HG03045 (cell line): ENCODE data around the gene PRKCA.

Experiments used
- ATAC-seq: cut with Tn5 transposase; IDR thresholded peaks from one replicate; pipeline ENCODE4 v1.9.1; 2021; ENCODE audit warnings: mild to moderate bottlenecking, moderate library complexity; ENCODE audit not compliant: unreplicated experiment

The PRKCA gene

DNA sequence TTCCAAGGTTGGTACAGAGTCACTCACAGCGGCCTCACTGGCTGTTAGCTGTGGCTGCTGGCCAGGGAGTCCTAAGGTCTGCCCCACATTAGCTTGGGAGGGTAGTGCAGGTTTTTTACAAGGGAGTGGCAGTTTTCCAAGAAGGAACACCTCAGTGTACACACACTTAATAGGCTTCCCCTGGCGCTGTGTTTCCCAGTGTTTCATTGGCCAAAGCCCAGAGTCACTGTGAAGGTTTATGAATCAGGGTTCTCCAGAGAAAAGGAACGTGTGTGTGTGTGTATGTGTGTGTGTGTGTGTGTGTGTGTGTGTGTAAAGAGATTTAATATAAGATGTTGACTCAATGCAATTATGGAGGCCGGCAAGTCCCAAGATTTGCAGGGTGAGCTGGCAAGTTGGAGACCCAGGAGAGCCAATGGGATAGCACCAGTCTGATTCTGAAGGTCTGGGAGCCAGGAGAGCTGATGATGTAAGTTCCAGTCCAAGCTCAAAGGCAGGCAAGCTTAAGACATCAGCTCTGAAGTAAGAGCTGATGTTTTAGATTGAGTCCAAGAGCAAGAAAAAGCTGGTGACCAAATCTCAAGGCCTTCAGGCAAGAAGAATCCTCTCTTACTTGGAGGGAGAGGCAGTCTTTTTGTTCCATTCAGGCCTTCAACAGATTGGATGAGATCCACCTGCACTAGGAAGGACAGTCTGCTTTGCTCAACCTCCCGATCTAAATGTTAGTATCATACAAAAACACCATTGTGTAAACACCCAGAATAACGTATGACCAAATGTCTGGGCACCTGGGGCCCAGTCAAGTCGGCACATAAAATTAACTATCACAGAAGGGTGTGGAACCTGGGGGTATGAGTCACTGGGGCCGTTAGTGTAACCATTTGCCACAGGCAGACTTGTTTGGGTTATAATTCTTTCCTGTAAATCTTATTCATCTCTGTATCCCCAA is 206.8 kb downstream of the PRKCA start:
- no peak for ATAC-seq

GRCh38 chr17:66509926-66510325 is 207.5 kb downstream of the PRKCA start:
- ATAC-seq, result no peak

GRCh38 chr17:66511135-66511534 is 208.7 kb downstream of the PRKCA start:
- ATAC-seq, result no peak

DNA sequence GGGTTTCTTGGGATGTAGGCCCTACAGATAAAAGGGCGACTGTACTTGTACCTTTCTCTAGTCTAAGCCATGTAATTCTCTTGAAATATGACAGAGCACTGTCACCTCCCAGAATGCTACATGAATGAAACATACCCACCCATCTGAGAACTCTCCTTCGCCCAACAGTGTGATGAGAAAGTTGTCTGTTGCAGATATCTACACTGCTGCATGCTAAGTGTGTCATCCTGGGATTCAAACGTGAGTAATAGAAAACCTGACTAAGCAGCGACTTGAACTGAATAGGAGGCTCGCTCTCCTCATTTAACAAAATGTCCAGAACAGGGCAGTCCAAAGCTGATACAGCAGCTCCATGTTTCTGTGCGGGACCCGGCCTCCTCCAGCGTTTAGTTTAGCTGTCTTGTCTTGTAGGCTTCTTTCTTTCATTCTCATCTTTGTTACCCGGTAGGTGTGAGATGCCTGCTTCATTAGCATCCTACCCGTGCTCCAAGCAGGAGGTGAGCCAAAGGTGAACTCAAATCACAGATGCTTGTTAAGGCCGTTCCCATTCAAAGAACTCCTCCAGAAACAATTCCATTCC is 211.9 kb downstream of the PRKCA start:
- no peak for ATAC-seq

- no peak for ATAC-seq
These were observed 213.6 kb downstream of the PRKCA start for GRCh38 chr17:66515974-66516373.

- no peak for ATAC-seq
These were observed 215.1 kb downstream of the PRKCA start for GRCh38 chr17:66517336-66518009.

- no peak for ATAC-seq
These were observed 215.7 kb downstream of the PRKCA start for GRCh38 chr17:66518108-66518507.

DNA sequence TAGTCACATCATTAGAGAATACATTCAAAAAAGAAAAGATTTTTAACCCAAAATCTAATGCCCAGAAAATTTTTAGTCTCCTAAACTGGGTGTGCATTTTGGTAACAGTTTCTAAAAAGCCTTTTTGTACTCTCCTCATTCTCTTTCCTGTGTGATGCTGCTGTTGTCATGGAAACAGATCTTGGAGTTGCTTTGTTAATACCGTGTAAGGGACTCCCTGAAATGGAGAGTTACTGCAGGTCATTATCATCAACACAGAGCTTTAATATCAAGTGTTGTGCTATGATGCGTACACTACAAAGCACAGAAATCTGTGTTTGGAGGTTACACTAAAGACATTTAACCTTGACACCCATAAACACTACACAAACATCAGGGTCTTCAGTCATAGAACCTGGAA is 216.3 kb downstream of the PRKCA start:
- no peak for ATAC-seq

DNA sequence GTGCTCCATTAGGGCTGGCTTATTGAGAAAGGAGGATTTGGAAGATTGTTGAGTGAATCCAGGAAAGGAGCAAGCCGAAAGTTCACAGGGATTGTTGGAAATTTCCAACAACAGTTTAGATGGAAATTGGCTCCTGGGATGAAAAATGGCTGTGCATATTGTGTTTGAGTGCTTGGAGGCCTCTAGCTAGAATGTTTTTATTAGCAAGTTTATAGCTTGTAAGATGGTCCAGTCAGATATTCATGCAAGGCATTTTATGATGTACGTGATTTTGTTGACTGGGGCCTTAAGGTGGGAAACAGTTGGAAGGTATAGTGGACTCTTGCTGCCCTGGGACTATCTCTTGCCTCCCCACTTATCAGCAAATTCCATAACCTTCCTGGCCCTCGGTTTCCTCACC is 216.7 kb downstream of the PRKCA start:
- ATAC-seq, result no peak

DNA sequence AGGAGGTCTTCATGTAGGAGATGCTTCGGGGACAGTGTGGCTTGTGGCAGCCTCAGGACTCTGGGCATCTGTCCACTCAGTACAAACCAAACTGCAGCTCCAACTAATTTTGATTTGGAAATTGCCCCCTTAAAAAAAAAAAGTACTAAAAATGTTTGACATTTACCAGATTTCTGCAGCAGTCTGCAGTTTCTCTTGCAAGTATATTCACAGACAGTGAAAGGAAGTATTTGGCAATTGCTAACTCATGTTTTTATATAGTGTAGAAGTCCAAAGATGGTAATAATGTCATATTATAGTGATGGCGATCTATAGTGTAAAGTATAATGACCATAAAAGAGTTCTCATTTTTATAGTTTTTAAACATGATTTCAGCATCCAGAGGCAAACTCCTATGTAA is 218.6 kb downstream of the PRKCA start:
- ATAC-seq, result no peak

DNA sequence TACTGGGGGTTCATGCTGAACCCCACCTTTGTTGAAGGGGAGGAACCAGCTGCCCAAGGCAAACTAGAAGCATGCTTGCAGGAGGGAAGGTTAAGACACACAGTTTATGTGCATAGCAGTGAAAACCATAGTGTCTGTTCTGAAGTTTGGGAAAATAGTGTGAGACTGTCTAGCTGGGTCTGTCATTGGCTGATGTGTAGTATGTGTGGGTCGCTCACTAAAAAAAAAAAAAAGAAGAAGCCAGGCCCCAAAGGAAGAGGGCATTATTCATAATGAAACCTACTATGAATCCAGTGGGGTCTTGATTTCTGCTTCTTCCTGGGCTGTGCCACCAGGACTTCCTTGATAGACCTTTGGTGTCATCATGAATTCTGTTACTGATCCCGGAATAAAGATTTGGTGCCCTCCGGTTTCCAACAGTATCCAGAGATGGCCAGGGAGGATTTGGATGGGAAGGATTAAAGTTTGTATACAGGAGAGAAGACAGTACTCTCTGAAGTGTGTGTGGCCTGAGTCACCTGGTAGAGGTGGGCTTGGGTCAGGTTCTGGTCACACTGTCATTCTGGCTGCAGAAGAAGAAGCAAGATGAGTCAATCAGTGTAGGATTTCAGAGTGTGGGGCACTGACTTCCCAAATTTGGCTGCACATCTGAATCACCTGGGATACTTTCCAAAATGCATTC is 220.3 kb downstream of the PRKCA start:
- no peak for ATAC-seq

DNA sequence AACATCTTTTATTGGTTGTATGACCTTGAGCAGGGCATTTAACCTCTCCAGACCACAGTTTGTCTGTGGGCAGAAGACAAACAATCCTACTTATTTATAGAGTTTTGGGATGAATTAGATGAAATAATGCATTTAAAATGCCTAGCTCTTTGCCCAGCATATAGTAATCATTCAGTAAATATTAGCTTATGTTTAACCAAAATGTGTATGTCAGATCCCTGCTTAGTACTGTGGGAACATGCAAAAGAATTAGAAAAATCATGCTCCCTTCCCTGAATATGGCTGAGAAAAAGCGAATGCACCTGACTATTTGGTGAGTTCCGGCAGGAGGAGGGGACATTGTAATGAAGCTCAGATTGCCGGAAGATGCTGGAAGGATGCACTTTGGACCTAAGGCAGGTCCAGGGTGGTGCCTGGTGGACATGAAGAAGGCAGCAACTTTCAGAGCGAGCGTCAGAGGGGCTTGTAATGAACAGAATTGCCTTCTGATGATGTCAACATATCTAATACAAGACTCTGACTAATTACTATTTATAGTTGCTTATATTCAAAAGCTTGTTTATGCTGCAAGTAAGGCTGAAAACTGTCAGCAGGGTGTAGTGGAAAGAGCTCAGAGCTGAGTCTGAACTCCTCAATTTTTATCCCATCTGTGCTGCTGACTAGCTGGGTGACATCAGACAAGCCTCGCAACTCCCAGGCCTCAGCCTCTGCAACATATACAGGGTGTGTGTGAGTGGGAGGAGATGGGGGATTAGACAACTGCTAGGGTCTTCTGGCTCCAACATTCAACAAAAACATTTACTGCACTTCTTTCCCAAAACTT is 221.2 kb downstream of the PRKCA start:
- no peak for ATAC-seq

- no peak for ATAC-seq
These were observed 222.5 kb downstream of the PRKCA start for GRCh38 chr17:66524877-66525276.

GRCh38 chr17:66525338-66525737 is 222.9 kb downstream of the PRKCA start:
- no peak for ATAC-seq

GRCh38 chr17:66526827-66527226 is 224.4 kb downstream of the PRKCA start:
- no peak for ATAC-seq

DNA sequence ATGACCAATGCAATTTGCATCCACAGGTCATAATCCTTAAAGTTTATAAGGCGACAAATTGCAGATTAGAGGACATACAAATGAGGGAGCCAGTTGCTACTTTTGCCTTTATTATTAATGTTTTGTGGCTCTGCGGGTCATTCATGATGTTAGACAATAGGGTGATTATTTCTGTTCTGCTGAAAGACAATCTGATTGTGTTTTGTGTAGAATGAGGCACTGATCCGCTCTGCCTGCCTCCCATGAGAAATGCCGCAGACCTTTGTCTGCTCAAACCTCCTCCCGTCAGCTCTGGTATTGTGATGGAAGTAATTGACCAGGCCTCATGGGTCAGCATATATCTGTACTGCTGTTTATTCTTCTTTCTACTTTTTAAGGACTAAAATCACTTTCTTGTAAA is 224.9 kb downstream of the PRKCA start:
- ATAC-seq, result no peak

- ATAC-seq, result no peak
These were observed 229.5 kb downstream of the PRKCA start for GRCh38 chr17:66531851-66532295.

- no peak for ATAC-seq
These were observed 231.2 kb downstream of the PRKCA start for GRCh38 chr17:66533572-66533971.

DNA sequence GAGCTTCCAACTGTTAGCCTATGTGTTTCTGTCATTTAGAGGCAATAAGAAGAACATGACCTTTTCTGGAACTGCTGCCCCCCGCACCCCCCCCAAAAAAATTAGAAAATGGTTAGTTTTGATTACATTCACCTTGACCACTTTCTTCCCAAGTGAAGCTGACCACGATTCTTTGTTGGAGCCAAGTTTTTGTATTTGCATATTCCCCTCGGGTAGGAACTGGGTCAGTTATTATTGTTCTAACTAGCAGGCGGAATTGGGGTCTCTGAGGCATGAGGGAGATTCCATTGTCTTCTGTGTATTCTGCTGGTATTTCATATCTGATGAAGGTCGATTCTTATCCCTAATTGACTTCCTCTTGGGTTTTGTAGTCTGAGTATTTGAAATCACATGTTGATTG is 231.6 kb downstream of the PRKCA start:
- no peak for ATAC-seq

DNA sequence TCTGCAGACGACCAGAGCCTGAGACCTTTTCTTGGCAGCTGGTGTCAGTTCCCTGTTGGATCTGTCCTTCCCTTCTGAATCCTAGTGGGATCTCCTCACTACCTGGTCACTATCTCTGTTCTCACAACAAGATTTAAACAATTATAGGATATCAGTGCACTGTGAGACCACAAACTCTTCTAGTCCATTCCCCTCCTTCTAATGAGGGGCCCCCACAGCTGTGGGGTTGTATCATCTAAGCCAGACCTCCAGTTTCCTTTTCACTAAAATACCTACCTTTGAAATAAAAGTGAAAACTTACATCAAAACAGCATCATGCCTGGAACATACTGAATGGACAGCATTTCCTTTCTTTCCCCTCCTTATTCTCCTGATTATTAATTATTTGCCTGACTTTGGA is 233.2 kb downstream of the PRKCA start:
- ATAC-seq, result no peak
